Measurements from ENCODE around the gene RNU6-9. TPM values are rescaled to one million over a fixed set of nuclear protein-coding genes. Genes with fewer than 3 reads are reported as not detected.

The RNU6-9 gene
- total and polyA plus RNA-seq, 2 donors (not counting 1 experiment from before 2014, with no cell fraction given): not detected

GRCh38 chr19:916645-917322 is 23.5 kb downstream of the RNU6-9 start:
- ChIA-PET POLR2A (interaction anchor here (0.6 to 1.0 kb wide), 2 partner anchors 16 to 53 kb away, joined by 6 to 7 read pairs; no protein-coding TSS in a partner anchor), CTCF (interaction anchor here (1.5 to 2.5 kb wide), 4 partner anchors 10 to 57 kb away, joined by 4 to 9 read pairs (median 6); partner anchors contain the start of genes CFD, MED16 and RNU6-9)
- DNase-seq: peak; percentile 54
- 20% methylated on average over 17 of the region's 35 CpGs for WGBS (ENCODE audit: insufficient coverage)
- Histone ChIP-seq H3K27ac (ENCODE audit: low read length in 2 of 2) (peak overlapping the region in 1 of 2 donors; percentile 51), H3K79me2 (ENCODE audit: control insufficient read depth, insufficient read depth, low read length) (peaks cover 22% of the 10 kb centered on the region), H3K36me3 (replicated peaks in 1 of 2; ENCODE audit: control extremely low read depth in 1 of 2, control insufficient read depth in 1 of 2, extremely low read depth in 1 of 2, insufficient read depth in 2 of 2, low read length in 1 of 2) (no peaks in the 10 kb centered on the region), H3K9ac (ENCODE audit: low read length) (peak overlapping the region; percentile 63), H3K9me3 (ENCODE audit: control extremely low read depth in 1 of 3, control insufficient read depth in 2 of 3, insufficient read depth in 1 of 3, low read length in 2 of 3) (peaks cover 0 to 4% (median 0%) of the 10 kb centered on the region in 3 donors), H4K20me1 (ENCODE audit: control insufficient read depth, insufficient read depth, low read length, poor library complexity, severe bottlenecking) (peaks cover 4% of the 10 kb centered on the region), H3K4me3 (ENCODE audit: control extremely low read depth in 1 of 5, extremely low read depth in 1 of 5, insufficient read depth in 1 of 5, low read depth in 2 of 5, low read length in 4 of 5) (peak overlapping the region in 3 of 5 experiments; percentile 45 to 60 (median 52)), H2AFZ (ENCODE audit: insufficient read depth, low read depth, low read length, poor library complexity, severe bottlenecking) (peak overlapping the region; percentile 45), H3K27me3 (replicated peaks in 1 of 4; ENCODE audit: control extremely low read depth in 1 of 4, control insufficient read depth in 3 of 4, insufficient read depth in 4 of 4, low read length in 3 of 4) (peaks cover 0 to 35% (median 4%) of the 10 kb centered on the region in 4 experiments), H3K4me1 (ENCODE audit: control insufficient read depth in 2 of 2, insufficient read depth in 2 of 2, low read length in 2 of 2) (peaks cover 42 to 54% of the 10 kb centered on the region in 2 donors), H3K4me2 (replicated peaks; ENCODE audit: low read depth, low read length, poor library complexity, severe bottlenecking) (peak overlapping the region; percentile 93)
- TF ChIP-seq EZH2 (IDR thresholded peaks at IDR 0.05; ENCODE audit: borderline replicate concordance, insufficient read depth, low read depth, low read length, poor library complexity, severe bottlenecking): no peak
- Mint-ChIP-seq H3K27me3 (peaks cover 3% of the 10 kb centered on the region), H3K27ac (peak overlapping the region; percentile 41), H3K4me3 (peak overlapping the region; percentile 71), H3K4me1 (peaks cover 30% of the 10 kb centered on the region), H3K9me3 (ENCODE audit: insufficient read depth) (no peaks in the 10 kb centered on the region)
- no peak for ATAC-seq (ENCODE audit: low read depth)
- intact Hi-C loops (cut with micrococcal nuclease): loop anchor here (1.0 kb wide), 1 partner anchor 7 kb away; no protein-coding TSS in a partner anchor

- intact Hi-C loops (cut with micrococcal nuclease): loop anchor here (1.0 kb wide), 1 partner anchor 8 kb away; no protein-coding TSS in a partner anchor
- Histone ChIP-seq H3K79me2 (ENCODE audit: control insufficient read depth, insufficient read depth, low read length) (peaks cover 18% of the 10 kb centered on the region), H3K27me3 (replicated peaks in 1 of 4; ENCODE audit: control extremely low read depth in 1 of 4, control insufficient read depth in 3 of 4, insufficient read depth in 4 of 4, low read length in 3 of 4) (peaks cover 0 to 35% (median 4%) of the 10 kb centered on the region in 4 experiments), H3K27ac (ENCODE audit: low read length in 2 of 2) (peak within 1 kb of the TSS in 1 of 2 donors; percentile 51), H3K4me2 (replicated peaks; ENCODE audit: low read depth, low read length, poor library complexity, severe bottlenecking) (peak within 1 kb of the TSS; percentile 93), H2AFZ (ENCODE audit: insufficient read depth, low read depth, low read length, poor library complexity, severe bottlenecking) (peak within 1 kb of the TSS; percentile 45), H4K20me1 (ENCODE audit: control insufficient read depth, insufficient read depth, low read length, poor library complexity, severe bottlenecking) (peaks cover 4% of the 10 kb centered on the region), H3K4me3 (ENCODE audit: control extremely low read depth in 1 of 5, extremely low read depth in 1 of 5, insufficient read depth in 1 of 5, low read depth in 2 of 5, low read length in 4 of 5) (peak within 1 kb of the TSS in 3 of 5 experiments; percentile 45 to 60 (median 52)), H3K36me3 (replicated peaks in 1 of 2; ENCODE audit: control extremely low read depth in 1 of 2, control insufficient read depth in 1 of 2, extremely low read depth in 1 of 2, insufficient read depth in 2 of 2, low read length in 1 of 2) (no peaks in the 10 kb centered on the region), H3K4me1 (ENCODE audit: control insufficient read depth in 2 of 2, insufficient read depth in 2 of 2, low read length in 2 of 2) (peaks cover 42 to 52% of the 10 kb centered on the region in 2 donors), H3K9me3 (ENCODE audit: control extremely low read depth in 1 of 3, control insufficient read depth in 2 of 3, insufficient read depth in 1 of 3, low read length in 2 of 3) (peaks cover 0 to 4% (median 0%) of the 10 kb centered on the region in 3 donors), H3K9ac (ENCODE audit: low read length) (peak within 1 kb of the TSS; percentile 63)
- ChIA-PET POLR2A (interaction anchor here (0.7 to 3.6 kb wide), 4 partner anchors 8 to 54 kb away, joined by 4 to 22 read pairs (median 6); partner anchors contain the start of genes MED16 and RNU6-9), CTCF (interaction anchor here (1.0 to 7.9 kb wide), 5 partner anchors 11 to 60 kb away, joined by 3 to 72 read pairs (median 9); partner anchors contain the start of gene CFD)
- Mint-ChIP-seq H3K4me3 (peak within 1 kb of the TSS; percentile 78), H3K4me1 (peaks cover 32% of the 10 kb centered on the region), H3K27me3 (peaks cover 3% of the 10 kb centered on the region), H3K27ac (peak within 1 kb of the TSS; percentile 82), H3K9me3 (ENCODE audit: insufficient read depth) (no peaks in the 10 kb centered on the region)
- WGBS (ENCODE audit: insufficient coverage): 2% methylated on average over 84 of the region's 87 CpGs
- ATAC-seq (ENCODE audit: low read depth) (peak; percentile 36), DNase-seq (peak; percentile 93)
- TF ChIP-seq EZH2 (IDR thresholded peaks at IDR 0.05; ENCODE audit: borderline replicate concordance, insufficient read depth, low read depth, low read length, poor library complexity, severe bottlenecking): no peak
- peak; percentile 79 for TF ChIP-seq CTCF (IDR thresholded peaks at IDR 0.05)
Observed at GRCh38 chr19:917323-918151, 24.3 kb downstream of the RNU6-9 start, which contains the start of gene KISS1R. KISS1R (plus strand) TSS chr19:917333; CDS start chr19:917503, 170 bp downstream.

All from B cell (primary cell).